GM19328 (cell line): Measurements from ENCODE around the gene STK24.
"Not testable (repeated sequence)": the region's sequence is repeated elsewhere in the genome, so short reads cannot be mapped to it uniquely, and the experiment has no call there.

Experiments used
- ATAC-seq: cut with Tn5 transposase; IDR thresholded peaks from one replicate; pipeline ENCODE4 v1.9.1; 2021; ENCODE audit warnings: mild to moderate bottlenecking, moderate library complexity; ENCODE audit not compliant: unreplicated experiment

STK24 gene

DNA sequence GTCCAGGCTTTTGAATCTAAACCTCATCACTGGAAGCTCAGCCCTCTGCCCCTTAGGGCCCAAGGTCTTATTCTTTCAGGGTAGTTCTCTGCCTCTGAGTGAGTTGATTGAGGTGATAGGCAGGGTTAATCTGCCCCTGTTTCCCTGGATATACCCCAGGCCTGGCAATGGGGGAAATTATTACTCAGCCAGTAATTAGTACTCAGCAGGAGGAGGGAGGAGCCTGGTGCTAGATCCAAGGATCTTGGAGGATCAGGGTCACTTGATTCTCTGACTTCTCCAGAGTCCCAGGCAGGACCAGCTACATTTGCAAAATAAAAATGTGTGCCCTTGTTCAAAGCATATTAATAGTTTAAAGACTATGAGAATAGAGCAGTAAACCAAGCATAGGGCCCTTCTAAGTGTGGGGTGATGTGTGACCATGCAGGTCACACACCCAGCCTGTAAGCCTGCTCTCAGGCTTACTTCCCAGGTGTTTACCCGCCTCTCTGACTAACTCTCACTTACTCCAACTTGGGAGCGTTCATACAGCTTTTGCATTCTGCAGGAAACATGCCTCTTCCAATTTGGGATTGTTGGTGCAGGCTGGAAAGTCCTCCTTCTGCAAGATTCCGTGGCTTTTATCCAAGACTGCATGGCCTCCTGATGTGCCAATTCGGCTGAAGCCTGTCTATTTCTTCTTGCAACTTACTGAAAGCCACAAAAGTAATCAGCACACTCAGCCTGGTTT lies 7.9 kb upstream of the STK24 start:
- ATAC-seq, result no peak

DNA sequence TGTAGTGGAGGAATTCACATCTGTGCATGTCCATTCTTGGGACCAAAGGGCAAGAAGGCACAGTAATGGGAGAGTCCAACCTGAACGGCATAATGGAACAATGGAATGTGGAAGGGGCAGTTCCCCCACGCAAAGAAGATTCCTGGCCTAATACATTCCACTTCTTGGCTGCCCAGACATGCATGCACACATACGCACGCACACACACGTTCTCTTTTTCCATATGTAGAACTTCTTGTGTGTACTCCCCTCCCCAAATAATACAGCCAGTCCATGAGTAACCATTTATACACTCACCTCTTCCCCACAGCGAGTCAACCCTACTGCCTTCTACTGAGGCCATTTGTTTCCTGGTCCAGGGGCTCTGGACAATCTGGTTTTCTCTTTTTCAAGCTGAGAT lies 6.0 kb upstream of the STK24 start:
- no peak for ATAC-seq

DNA sequence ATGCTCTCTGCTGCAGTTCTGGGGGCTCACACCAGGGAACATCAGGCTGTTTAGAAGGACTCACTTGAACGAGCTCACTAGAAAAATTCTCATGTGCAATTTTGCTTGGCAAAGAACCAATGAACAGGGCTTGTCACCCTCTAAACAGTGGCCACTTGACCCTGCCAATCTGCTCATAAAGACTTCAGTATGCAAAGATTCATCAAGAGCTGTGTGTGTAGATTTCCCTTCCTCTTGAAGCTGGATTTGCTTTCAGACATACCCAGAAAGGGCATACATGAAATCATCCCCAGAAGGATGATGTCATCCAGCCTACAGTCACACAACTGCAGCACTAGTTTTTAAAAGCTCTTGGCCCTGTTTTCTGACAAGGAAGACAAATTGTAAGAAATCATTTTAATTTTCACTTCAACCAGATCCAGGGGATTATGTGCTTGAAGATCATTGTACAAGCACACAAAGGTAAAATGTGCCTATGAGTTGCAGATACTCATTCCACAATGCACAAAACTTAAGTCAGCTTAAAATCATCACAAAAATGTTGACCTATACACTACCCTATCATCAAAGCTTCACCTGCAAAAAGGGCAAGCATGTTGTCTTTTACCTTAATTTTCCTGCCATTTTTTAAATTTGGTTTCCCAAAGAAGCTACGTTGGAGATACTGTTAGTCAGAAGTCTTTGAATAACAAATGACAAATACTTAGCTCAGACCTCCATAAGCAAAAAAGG lies 5.2 kb upstream of the STK24 start:
- ATAC-seq, result no peak

DNA sequence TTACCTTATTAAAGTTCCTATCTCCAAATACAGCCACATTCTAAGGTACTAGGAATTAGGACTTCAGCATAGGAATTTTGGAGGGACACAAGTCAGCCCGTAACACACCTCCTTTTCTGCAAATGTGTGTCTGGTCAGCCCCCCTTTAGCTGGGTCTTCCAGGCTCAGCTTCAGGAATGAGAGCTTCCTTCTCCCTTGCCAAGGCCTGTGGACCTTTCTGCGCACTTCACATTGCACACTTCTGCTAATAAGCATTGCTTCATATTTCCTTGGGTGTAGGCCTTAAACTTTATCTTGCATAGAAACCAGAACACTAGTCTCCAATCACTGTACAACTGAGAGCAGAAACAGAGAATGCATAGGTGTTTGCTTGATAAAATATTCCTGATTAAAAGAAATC lies 4.5 kb upstream of the STK24 start:
- no peak for ATAC-seq

DNA sequence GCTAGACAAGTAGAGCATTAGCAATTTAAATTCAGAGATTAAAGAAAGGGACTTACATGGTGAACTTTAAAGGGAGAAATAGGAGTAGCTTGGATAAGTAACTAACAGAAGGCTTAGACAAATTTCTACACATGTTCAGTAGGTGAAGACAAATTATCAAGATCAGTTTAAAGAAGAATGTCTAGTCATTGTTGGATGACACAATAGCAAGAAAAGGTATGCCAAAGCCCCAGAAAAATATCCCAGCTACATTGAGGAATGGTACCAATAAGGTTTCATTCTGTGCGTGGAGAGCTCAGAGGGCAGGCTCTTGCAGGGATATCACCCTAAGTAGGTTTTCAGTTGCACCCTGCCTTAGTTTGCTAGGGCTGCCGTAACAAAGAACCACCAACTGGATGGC lies 3.5 kb upstream of the STK24 start:
- ATAC-seq, result no peak

DNA sequence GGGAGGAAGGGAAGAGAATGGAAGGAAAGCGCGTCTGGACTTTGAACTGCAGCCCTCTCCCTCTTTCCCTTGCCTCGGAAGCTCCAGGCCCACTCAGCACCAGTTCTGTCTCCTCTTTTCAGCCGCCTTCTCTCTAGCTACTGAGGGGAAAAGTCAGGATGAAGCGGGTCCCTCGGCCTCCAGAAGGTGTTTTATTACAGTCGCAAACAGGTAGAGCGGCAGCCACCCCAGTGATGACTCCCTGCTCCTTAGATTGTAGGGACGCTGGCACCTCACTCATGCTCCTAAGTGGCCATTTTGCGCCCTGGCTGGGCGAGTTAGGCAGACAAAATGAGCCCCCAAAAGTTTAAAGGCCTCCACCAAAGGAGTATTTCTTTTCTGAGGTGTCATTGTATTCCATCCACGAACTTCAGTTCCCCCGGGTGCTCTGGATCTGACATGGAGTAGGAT lies 954 bp upstream of the STK24 start:
- no peak for ATAC-seq

DNA sequence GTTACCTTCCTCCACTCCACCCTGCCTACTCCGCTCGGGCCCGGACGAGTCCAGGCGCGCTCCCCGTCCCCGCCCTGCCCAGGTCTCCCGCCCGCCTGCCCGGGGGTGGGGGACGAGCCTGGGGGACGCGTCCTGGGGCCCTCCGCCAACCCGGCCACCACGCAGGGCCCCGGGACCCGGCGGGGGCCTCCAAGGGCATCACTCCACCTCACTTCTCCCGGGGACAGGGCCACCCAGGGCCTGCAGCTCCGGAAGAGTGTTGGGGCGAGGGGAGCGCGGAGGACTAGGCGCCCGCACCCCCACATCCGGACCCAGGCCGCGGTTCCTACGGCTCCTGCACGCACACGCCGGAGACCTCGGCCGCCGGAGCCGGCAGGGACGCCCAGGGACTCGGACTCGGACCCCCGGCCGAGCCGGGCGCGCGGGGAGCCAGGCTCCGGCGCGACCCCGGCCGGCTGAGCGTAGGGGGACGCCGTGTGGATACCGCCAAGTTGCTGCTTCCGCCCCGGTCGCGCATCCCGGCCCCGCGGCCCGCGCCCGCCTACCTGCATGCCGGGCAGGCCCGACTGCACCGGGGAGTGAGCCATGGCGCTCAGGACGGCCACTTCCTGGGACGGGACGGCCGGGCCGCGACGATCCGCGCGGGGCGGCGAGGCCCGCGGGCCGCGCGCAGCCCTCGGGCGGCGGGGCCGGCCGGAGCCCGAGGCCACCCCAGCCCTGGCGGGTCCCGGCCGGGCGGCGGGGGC lies 534 bp downstream of the STK24 start:
- peak; percentile 36 for ATAC-seq

DNA sequence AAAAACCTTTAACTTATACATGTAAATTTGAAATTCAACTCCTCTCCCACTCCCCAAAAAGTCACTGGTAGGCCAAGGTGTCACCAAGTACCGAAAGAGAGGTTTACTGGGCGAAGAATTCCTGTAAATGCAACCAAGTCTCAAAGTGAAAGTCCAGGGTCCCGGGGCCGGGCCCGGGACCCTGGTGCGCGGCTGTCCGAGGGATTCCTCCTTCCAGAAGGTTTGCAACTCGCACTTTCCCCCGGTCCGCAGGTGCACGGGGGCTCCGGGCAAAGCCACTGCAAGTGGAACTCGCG lies 1.1 kb downstream of the STK24 start:
- ATAC-seq, result no peak

DNA sequence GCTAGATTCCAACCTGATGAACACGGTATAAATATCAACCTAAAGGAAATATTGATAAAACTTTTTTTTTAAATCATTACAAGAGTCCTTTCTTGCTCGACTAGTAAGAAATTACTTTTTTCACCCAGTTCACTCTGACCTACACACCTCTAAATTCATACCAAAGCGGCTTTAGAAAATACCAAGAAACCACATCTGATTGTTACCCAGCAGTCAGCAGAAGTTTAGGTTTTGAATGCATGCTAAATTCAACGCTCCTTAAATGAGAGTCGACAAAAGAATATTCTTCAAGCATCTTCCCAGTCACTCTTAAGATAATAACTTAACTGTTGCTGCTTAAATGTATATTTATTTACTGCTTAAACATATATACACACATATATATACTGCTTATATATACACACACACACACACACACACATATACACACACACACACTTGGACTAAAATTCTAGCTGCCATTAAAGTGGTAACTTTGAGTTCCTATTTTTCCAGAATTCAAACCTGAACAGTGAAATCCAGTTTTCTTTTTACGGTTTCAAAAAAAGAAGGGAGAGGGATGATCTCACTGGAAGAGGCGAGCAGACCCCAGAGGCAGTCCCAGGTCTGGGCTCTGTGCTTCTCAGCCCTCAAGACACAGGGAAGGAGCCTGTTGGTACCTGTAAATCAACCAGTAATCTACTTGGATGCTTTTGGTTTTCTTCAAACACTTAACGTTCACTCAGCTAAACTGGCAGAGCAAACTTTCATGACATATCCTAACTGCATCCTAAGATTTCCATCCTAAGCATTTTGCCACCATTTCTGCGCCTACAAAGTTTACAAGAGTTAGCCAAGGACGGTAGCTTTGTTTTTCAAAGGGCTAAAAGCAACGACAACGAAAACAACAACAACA lies 1.7 kb downstream of the STK24 start:
- ATAC-seq, result no peak

DNA sequence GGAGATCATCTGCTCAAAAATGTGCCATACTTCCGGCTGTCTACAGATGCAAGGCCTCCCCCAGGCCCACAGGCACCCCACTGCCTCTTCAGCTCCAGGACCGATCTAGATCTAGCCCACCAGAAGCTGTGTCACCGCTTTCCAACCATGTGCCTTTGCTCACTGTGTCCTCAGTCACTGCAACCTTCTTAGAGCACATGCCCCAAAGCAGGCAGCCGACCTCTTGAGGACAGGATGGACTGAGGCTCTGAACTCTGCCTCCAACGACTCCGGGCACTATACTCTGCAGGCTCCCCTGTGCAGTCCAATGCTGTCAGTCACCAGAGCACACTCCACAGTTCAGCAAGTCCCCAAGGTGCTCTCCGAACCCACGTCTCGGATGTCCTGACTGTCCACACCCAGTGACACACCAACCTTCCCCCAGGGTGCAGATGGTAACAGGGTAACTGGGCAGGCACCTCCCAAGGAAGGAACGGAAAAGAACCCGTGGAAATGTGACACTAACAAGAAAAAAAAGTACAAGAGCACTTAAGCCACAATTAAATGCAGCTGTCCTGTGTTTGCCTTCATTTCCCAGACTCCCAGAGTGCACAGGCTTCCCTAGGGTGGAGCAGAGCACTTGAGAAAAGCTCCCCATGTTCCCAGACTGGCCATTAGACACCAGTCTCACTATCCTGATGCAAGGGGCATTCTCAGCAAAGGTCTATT lies 4.8 kb downstream of the STK24 start:
- ATAC-seq, result no peak

DNA sequence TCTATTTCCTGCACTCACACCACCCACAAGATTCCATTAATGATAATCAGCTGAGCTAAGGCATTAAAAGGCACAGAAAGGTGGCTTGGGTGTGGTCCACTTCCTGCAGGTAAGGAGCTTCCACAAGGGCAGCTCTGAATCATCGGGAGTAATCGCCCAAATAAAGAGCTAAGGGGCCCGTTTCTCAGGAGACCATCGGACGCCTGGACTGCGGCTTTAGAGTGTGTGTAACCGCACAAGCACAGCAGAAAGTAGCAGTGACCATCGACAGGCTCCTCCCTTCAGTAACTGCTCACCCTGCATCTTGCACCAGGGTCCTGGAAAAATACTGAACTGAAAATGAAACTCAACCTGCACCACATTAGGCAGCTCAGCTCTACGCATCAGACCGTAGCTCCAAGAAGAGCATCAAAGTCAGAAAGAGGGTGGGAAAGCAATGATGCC lies 6.0 kb downstream of the STK24 start:
- ATAC-seq, result peak; percentile 71

DNA sequence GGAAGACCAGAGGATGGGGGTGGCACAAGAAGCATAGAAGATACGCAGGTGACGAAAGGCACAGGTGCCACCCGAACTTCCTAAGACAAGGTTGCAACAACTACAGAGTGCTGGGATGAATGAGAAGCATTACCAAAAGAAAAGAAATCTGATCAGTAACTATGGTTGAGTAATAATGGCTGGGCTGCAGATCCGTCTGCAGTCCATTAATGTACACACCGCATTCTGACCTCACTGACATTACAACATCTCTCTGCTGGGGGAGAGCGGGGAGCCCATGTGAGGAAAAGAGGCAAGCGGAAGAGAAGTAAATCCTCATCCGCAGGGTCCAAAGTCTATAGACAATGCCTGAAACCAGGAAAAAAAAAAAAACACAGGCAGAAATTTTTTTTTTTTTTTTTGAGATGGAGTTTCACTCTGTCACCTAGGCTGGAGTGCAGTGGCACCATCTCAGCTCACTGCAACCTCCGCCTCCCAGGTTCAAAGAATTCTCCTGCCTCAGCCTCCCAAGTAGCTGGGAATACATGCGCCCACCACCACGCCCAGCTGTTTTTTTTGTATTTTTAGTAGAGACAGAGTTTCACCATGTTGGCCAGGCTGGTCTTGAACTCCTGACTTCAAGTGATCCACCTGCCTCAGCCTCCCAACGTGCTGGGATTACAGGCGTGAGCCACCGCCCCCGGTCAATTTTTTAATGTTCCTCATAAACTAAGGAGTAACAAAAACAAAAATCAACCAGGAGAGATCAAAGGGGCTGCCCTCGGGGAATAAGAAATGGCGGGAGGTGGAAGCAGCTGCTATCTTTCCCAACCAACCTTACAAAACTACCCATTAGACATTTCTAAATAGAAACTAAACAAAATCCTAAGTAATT lies 7.2 kb downstream of the STK24 start:
- not testable (repeated sequence) for ATAC-seq

DNA sequence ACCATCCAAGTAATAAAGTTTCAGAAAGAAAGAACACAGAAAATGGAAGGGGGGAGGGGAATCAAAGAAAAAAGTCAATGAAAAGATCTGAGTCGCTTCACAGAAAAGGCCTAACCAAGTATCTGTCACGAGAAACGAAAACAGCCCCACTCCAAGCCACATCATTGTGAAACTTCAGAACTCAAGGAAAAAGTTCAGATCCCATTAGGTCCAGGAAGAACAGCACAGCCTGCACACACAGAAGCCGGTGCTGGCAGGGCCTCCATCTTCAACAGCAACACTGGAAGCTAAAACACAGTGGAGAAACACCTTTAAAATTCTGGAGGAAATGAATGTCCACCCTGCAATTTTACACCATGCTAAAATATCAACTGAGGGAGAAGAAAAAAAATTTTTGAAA lies 8.0 kb downstream of the STK24 start:
- no peak for ATAC-seq

DNA sequence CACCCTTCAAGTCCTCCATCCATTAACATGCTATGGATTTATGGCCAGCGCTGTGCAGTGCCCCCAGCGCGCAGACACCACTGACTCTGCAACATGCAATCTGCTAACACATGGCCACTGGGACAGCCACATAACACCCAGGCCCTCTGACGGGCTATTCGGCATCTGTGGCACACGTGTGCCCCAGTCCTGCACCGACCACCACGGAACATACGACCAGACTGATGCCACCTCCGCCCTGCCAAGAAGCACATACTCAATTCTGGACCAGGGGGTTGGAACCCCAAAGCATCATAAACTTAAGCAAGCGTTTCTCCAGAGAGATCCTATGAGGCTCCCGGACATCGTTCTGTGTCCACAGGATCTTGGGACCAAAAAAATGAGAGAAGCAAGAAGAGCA lies 9.8 kb downstream of the STK24 start:
- ATAC-seq, result no peak

DNA sequence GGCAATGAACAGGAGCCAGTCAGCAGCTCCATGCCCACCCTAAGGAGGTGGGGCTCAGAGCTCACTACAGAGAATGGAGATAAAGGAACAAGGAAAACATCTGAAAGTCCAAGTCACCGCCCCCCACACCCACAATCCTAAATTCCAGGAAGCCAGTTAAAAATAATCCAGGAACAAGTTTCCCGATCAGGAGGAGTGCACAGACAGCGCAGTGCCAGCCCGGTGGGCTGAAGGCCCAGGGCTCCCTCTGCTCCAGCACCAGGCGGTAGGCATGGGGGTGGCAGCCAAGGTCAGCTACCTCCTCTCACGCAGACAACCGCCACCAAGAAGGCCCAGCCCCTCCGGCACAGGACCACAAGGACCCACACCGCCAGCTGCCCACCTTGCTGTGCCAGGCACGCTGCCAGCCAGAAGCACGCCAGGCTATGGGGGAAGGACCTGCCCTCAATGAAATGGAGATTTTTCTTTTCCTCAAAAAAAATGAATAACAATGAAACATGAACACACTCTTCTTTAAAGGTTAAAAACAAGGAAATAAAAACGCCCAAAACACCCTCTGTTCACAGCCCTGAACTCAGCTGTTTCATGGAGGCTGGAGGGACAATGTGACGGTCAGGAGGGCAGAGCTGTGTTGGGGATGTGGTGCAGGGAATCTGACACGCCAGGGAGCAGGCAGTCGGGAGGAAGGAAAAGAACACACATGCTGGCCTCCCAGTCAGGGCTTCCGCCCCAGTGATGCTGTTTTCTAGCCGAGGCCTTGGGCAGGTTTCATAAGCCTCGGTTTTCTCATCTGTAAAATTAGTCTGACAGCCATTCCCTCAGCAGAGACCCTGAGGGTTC lies 11.0 kb downstream of the STK24 start:
- ATAC-seq, result no peak

DNA sequence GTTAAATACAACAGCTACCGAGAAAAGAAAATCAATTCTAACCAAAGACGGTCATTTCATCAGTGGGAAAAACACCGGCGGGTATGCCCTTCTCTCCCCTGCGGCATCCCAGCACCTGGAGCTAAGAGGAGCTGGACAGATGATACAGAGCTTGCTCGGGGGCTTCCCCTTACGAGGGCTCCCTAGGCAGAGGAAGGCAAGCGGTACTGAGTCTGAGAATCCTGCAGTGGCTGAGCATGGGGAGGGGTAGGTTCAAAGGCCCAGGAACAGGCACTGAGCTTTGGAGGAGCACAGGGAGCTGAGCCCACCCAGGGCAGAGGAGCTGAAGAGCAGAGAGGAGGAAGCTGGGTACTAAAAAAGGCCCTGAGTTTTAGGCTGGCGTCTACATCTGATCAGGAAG lies 12.7 kb downstream of the STK24 start:
- no peak for ATAC-seq

DNA sequence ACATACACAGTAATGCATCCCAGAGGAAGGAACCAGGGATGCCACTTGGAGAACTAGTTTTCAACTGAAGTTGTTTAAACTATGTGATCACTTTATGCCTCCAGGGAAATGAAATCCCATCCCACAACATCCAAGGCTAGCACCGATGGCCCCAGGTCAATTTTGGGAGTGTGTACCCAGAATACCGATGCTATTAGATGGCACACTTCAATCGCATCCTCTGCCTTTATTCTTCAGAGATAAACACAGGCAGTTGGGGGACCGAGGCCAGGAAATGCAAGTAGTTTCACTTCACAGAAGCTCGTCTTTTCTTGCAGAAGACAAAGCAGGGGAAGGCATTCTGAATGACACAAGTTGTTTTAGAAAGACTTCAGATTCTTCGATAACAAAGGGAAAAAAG lies 13.8 kb downstream of the STK24 start:
- ATAC-seq, result no peak

DNA sequence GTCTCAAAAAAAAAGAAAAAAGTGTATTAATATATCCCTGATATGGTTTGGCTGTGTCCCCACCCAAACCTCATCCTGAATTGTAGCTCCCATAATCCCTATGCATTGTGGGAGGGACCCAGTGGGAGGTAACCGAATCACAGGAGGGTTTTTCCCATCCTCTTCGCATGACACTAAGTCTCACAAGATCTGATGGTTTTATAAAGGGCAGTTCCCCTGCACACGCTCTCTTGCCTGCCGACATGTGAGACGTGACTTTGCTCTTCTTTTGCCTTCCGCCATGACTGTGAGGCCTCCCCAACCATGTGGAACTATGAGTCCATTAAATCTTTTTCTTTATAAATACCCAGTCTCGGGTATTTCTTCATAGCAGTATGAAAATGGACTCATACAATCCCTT lies 17.7 kb downstream of the STK24 start:
- no peak for ATAC-seq
